ENCODE results near the gene KLHL6.
"Not testable (repeated sequence)": the region's sequence is repeated elsewhere in the genome, so short reads cannot be mapped to it uniquely, and the experiment has no call there.

Gene KLHL6

GRCh38 chr3:183576487-183577107 lies 21.1 kb upstream of the KLHL6 start:
- Mint-ChIP-seq H3K9me3 (no peaks in the 10 kb centered on the region), H3K4me3 (no peak overlapping the region), H3K27ac (no peak overlapping the region), H3K27me3 (ENCODE audit: low read depth, poor library complexity) (peaks cover 25% of the 10 kb centered on the region), H3K36me3 (ENCODE audit: low read depth) (no peaks in the 10 kb centered on the region), H3K4me1 (peaks cover 11% of the 10 kb centered on the region)
- TF ChIP-seq CTCF (IDR thresholded peaks at IDR 0.05), result no peak
- no peak for DNase-seq

- TF ChIP-seq CTCF (IDR thresholded peaks at IDR 0.05), result no peak
- Mint-ChIP-seq H3K36me3 (ENCODE audit: low read depth) (no peaks in the 10 kb centered on the region), H3K4me1 (peaks cover 9% of the 10 kb centered on the region), H3K27ac (no peak overlapping the region), H3K27me3 (ENCODE audit: low read depth, poor library complexity) (peaks cover 4% of the 10 kb centered on the region), H3K9me3 (no peaks in the 10 kb centered on the region), H3K4me3 (no peak overlapping the region)
- DNase-seq, result no peak
Measured at GRCh38 chr3:183572935-183573334, 17.4 kb upstream of the KLHL6 start.

GRCh38 chr3:183570191-183570590 lies 14.7 kb upstream of the KLHL6 start:
- H3K4me3 Mint-ChIP-seq, H3K27ac Mint-ChIP-seq, H3K4me1 Mint-ChIP-seq: not testable (repeated sequence)

GRCh38 chr3:183566880-183567279 lies 11.4 kb upstream of the KLHL6 start:
- Mint-ChIP-seq H3K9me3 (no peaks in the 10 kb centered on the region), H3K4me1 (peaks cover 11% of the 10 kb centered on the region), H3K27me3 (ENCODE audit: low read depth, poor library complexity) (peaks cover 7% of the 10 kb centered on the region), H3K27ac (no peak overlapping the region), H3K4me3 (no peak overlapping the region), H3K36me3 (ENCODE audit: low read depth) (no peaks in the 10 kb centered on the region)
- no peak for DNase-seq
- no peak for TF ChIP-seq CTCF (IDR thresholded peaks at IDR 0.05)

More at GRCh38 chr3:183570191-183570590, 14.7 kb upstream of the KLHL6 start:
- not testable (repeated sequence) for DNase-seq; H3K9me3 Mint-ChIP-seq; H3K27me3 Mint-ChIP-seq (ENCODE audit: low read depth, poor library complexity); H3K36me3 Mint-ChIP-seq (ENCODE audit: low read depth)

GRCh38 chr3:183564046-183564445 lies 8.5 kb upstream of the KLHL6 start:
- Mint-ChIP-seq H3K27ac (no peak overlapping the region), H3K36me3 (ENCODE audit: low read depth) (no peaks in the 10 kb centered on the region), H3K9me3 (no peaks in the 10 kb centered on the region), H3K4me1 (peaks cover 11% of the 10 kb centered on the region), H3K4me3 (no peak overlapping the region), H3K27me3 (ENCODE audit: low read depth, poor library complexity) (peaks cover 9% of the 10 kb centered on the region)
- TF ChIP-seq CTCF (IDR thresholded peaks at IDR 0.05), result no peak
- no peak for DNase-seq

GRCh38 chr3:183563536-183563874 lies 8.0 kb upstream of the KLHL6 start:
- Mint-ChIP-seq H3K36me3 (ENCODE audit: low read depth) (no peaks in the 10 kb centered on the region), H3K4me3 (no peak overlapping the region), H3K9me3 (no peaks in the 10 kb centered on the region), H3K27ac (no peak overlapping the region), H3K4me1 (peaks cover 11% of the 10 kb centered on the region), H3K27me3 (ENCODE audit: low read depth, poor library complexity) (peaks cover 10% of the 10 kb centered on the region)
- no peak for DNase-seq
- no peak for TF ChIP-seq CTCF (IDR thresholded peaks at IDR 0.05)
